ENCODE measurements around the gene NPB.
A peak's percentile ranks its signal among the peaks of the same experiment; 100 is the strongest.
"Not testable (repeated sequence)": the region's sequence is repeated elsewhere in the genome, so short reads cannot be mapped to it uniquely, and the experiment has no call there.

Gene NPB

GRCh38 chr17:81912441-81913309, 10.6 kb downstream of the NPB start:
- ChIA-PET POLR2A (interaction anchor here (0.6 to 1.1 kb wide), 4 partner anchors 17 to 80 kb away, joined by 3 read pairs; partner anchors contain the start of gene MCRIP1), CTCF (no interaction called here)
- no peak for TF ChIP-seq FOXA1 (IDR thresholded peaks at IDR 0.05)
- TF ChIP-seq LEF1 (IDR thresholded peaks at IDR 0.05; ENCODE audit: borderline replicate concordance): no peak
- DNase-seq (ENCODE audit: extremely low spot score): no peak

DNA sequence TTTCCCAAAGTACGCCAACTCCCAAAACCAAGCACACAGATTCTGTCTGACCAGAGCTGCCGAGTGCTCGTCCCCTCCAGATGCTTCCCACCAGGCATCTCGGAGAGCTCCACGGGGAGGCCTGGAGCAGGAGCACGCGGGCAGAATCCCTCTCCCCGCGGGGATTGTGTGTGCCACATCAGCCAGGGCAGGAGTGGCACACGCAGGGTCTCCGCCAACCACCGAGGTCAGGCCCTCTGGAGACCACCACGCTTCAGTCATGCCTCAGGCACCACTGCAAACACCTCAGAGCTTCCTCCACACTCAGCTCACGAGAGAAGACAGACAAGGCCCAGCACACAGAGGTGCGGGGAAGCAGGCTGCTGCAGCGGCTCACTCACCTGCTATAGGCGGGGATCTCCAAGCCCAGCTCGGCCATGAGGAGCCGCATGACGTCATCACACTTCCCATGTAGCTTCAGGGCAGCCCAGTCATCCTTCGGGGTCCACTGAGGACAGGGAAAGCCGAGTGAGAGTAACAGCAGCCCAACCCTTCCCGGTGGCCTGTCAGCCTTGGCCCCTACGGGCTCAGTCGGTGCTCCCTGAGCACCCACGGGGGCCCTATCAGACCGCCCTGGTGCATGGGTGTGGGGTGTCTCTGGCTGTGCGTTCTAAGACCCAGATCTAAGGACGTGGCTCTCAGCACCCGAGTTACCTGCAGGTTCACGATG, 11.5 kb downstream of the NPB start:
- ChIA-PET CTCF (no interaction called here), POLR2A (interaction anchor here (0.6 to 1.1 kb wide), 2 partner anchors 42 to 43 kb away, joined by 3 read pairs; no protein-coding TSS in a partner anchor)
- no peak for DNase-seq (ENCODE audit: extremely low spot score)
- no peak for TF ChIP-seq CTBP1 (IDR thresholded peaks at IDR 0.05; ENCODE audit: borderline replicate concordance)
- no peak for TF ChIP-seq ARNT (IDR thresholded peaks at IDR 0.05)
- no peak for TF ChIP-seq FOXK2 (IDR thresholded peaks at IDR 0.05)
- no peak for TF ChIP-seq LEF1 (IDR thresholded peaks at IDR 0.05; ENCODE audit: borderline replicate concordance)
- TF ChIP-seq ELF4 (IDR thresholded peaks at IDR 0.05): no peak
- TF ChIP-seq TARDBP (IDR thresholded peaks at IDR 0.05): no peak
- TF ChIP-seq FOXA1 (IDR thresholded peaks at IDR 0.05): no peak
- no peak for TF ChIP-seq NFRKB (IDR thresholded peaks at IDR 0.05)
- TF ChIP-seq FOXM1 (IDR thresholded peaks at IDR 0.05; ENCODE audit: borderline replicate concordance): no peak
- TF ChIP-seq BHLHE40 (IDR thresholded peaks at IDR 0.05; ENCODE audit: borderline replicate concordance): no peak

DNA sequence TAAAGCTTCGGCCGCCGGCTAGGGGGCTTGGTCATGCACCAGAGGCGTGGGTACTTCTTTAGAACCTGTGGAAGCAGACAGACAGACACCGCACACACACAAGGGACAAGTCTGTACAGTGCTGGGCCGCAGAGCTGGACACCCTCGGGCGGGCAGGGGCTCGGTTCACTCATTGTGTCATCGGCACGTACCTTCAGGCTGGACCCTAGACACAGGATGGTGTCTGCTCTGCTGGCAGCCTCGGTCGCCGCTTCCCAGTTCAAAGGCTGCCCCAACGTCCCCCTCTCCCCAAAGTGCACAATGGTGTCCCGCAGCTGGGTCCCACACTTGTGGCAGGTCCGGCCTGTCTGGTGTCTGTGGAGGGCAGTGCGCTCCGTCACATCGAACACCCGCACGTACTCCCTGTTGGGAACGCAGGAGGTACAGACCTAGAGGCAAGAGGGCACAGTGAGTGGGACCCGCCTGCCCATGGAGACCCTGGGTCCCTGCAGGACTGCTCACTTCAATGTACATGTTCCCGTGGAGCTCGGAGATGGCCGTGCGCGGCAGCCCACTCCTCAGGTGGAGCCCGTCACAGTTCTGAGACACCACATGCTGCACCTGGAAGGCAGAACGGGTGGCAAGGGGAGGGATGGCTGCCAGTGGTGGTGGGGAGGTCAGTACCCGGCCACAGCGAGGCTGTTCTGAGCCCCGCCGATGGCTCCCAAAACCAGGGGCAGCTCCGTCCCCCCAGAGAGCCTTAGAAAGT, 12.2 kb downstream of the NPB start:
- ChIA-PET CTCF (no interaction called here), POLR2A (no interaction called here)
- no peak for DNase-seq (ENCODE audit: extremely low spot score)
- no peak for TF ChIP-seq FOXA1 (IDR thresholded peaks at IDR 0.05)
- TF ChIP-seq TARDBP (IDR thresholded peaks at IDR 0.05): no peak
- no peak for TF ChIP-seq HDGF (IDR thresholded peaks at IDR 0.05; ENCODE audit: borderline replicate concordance)
- TF ChIP-seq ARNT (IDR thresholded peaks at IDR 0.05): no peak
- no peak for TF ChIP-seq FOXM1 (IDR thresholded peaks at IDR 0.05; ENCODE audit: borderline replicate concordance)
- no peak for TF ChIP-seq BHLHE40 (IDR thresholded peaks at IDR 0.05; ENCODE audit: borderline replicate concordance)
- no peak for TF ChIP-seq ELF4 (IDR thresholded peaks at IDR 0.05)
- TF ChIP-seq SP1 (IDR thresholded peaks at IDR 0.05): no peak
- TF ChIP-seq SUZ12 (IDR thresholded peaks at IDR 0.05): no peak
- no peak for TF ChIP-seq CTBP1 (IDR thresholded peaks at IDR 0.05; ENCODE audit: borderline replicate concordance)
- TF ChIP-seq L3MBTL2 (conservative IDR thresholded peaks at IDR 0.05): no peak
- TF ChIP-seq FOXK2 (IDR thresholded peaks at IDR 0.05): no peak
- no peak for TF ChIP-seq ZNF384 (IDR thresholded peaks at IDR 0.05)
- no peak for TF ChIP-seq NFRKB (IDR thresholded peaks at IDR 0.05)
- TF ChIP-seq LEF1 (IDR thresholded peaks at IDR 0.05; ENCODE audit: borderline replicate concordance): no peak
- no peak for TF ChIP-seq PKNOX1 (IDR thresholded peaks at IDR 0.05)

- ChIA-PET POLR2A (interaction anchor here (2.6 kb wide), 1 partner anchor 12 kb away, joined by 28 read pairs; the partner anchor contains the start of gene MAFG), CTCF (interaction anchor here (1.7 kb wide), 1 partner anchor 44 kb away, joined by 4 read pairs; no protein-coding TSS in a partner anchor)
- no peak for DNase-seq (ENCODE audit: extremely low spot score)
- no peak for TF ChIP-seq FOXA1 (IDR thresholded peaks at IDR 0.05)
Measured at GRCh38 chr17:81915331-81915730, 13.3 kb downstream of the NPB start.

GRCh38 chr17:81916234-81917001, 14.4 kb downstream of the NPB start:
- no peak; the same call in 1 of the 2 replicates for TF ChIP-seq L3MBTL2 (conservative IDR thresholded peaks at IDR 0.05)
- no peak for TF ChIP-seq FOXM1 (IDR thresholded peaks at IDR 0.05; ENCODE audit: borderline replicate concordance)
- TF ChIP-seq TARDBP (IDR thresholded peaks at IDR 0.05): no peak
- TF ChIP-seq NFRKB (IDR thresholded peaks at IDR 0.05): no peak
- no peak for TF ChIP-seq HDGF (IDR thresholded peaks at IDR 0.05; ENCODE audit: borderline replicate concordance)
- no peak for TF ChIP-seq BHLHE40 (IDR thresholded peaks at IDR 0.05; ENCODE audit: borderline replicate concordance)
- no peak for TF ChIP-seq FOXA1 (IDR thresholded peaks at IDR 0.05)
- ChIA-PET POLR2A (interaction anchor here (1.0 to 2.6 kb wide), 4 partner anchors 10 to 24 kb away, joined by 3 to 28 read pairs (median 7); partner anchors contain the start of genes ANAPC11, MAFG and PYCR1), CTCF (interaction anchor here (1.7 kb wide), 1 partner anchor 43 kb away, joined by 4 read pairs; no protein-coding TSS in a partner anchor)
- DNase-seq (ENCODE audit: extremely low spot score): no peak

DNA sequence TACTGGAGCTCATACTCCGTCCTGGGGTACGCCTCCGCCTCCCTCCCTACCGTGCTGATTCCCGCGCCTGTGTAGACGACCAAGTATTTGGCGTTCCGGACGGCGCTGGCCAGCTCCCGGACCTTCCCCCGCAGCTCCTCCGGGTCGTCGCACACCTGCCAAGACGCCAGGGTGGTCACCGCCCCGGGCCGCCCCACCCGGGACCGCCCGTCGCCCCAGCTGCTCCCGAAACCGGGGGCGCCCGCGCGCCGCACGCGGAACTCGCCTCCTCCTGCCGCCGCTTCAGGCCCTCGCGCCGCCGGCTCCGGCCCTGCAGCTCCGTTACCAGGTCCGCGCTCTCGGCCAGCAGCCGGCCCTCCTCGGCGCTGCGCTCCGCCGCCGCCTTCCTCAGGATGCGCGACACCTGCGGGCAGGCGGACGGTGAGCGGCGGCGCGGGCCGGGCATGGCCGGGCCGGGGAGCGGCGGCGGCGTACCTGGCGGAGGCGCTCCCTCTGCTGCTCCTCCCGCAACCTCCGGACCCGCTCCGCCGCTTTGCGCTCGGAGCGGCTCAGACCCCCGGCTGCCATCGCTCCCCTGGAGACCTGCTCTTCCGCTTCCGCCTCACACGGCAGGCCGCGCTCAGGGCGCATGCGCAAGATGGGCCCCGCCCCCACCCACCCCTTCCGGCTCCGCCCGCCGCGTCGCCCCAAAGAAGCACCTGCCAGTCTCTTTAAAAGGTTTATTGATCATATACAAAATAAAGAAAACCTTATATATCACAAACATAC, 15.7 kb downstream of the NPB start, which contains the start of gene SIRT7:
SIRT7 (minus strand) TSS at position 612 of the 768 bp plus-strand sequence; CDS start at position 567, 45 bp downstream.
- ChIA-PET CTCF (no interaction called here), POLR2A (interaction anchor here (0.9 to 2.6 kb wide), 6 partner anchors 9 to 85 kb away, joined by 3 to 28 read pairs (median 6); partner anchors contain the start of genes ANAPC11, MAFG, MCRIP1 and P4HB)
- peak; percentile 97 for DNase-seq (ENCODE audit: extremely low spot score)
- TF ChIP-seq ARNT (IDR thresholded peaks at IDR 0.05) (0 out of 2 replicates have a peak, but pooled peaks have one; percentile 55), NFRKB (IDR thresholded peaks at IDR 0.05) (no peak), TARDBP (IDR thresholded peaks at IDR 0.05) (no peak), LEF1 (IDR thresholded peaks at IDR 0.05; ENCODE audit: borderline replicate concordance) (peak; percentile 76), FOXM1 (IDR thresholded peaks at IDR 0.05; ENCODE audit: borderline replicate concordance) (0 out of 2 replicates have a peak, but pooled peaks have one; percentile 40)

DNA sequence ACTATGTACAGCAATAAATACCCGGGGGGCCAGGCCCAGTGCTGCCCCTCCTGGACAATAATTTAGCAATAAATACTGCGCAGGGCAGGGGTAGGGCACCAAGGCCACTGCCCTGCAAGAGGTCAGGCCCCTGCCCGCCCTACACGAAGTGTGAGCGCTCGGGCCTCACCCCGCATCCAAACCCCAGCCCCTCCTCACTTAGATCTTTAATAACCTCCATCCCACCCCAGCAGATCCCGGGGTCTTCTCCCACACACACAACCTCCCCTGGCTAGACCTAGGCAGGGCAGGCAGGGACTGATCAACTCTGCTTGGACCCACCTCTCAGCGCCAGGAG, 16.3 kb downstream of the NPB start:
- POLR2A ChIA-PET: interaction anchor here (1.3 kb wide), 1 partner anchor 85 kb away, joined by 5 read pairs; the partner anchor contains the start of gene MCRIP1
- DNase-seq (ENCODE audit: extremely low spot score); CTCF ChIA-PET: not testable (repeated sequence)
